Upper lobe of right lung (tissue), 1 donor: ENCODE results near the gene SLC17A3. TPM values are rescaled to one million over a fixed set of nuclear protein-coding genes. Genes with fewer than 3 reads are reported as not detected.

Experiments
- ATAC-seq: fragments of 200-7000 bp; cut with Tn5 transposase; one replicate; pipeline ENCODE4 v1.9.1; 2020; ENCODE audit warnings: mild to moderate bottlenecking, moderate library complexity
- DNase-seq: peaks from one replicate; pipeline ENCODE4 v3.0.0-alpha.2; 2020
- H3K27ac ChIP-seq: fragments of 200-600 bp; one replicate; pipeline ENCODE4 v1.8.0; 2022
- H3K27me3 ChIP-seq: fragments of 200-600 bp; one replicate; pipeline ENCODE4 v1.8.0; 2022; ENCODE audit warnings: mild to moderate bottlenecking
- H3K36me3 ChIP-seq: fragments of 200-600 bp; one replicate; pipeline ENCODE4 v1.8.0; 2022
- H3K4me1 ChIP-seq: fragments of 200-600 bp; one replicate; pipeline ENCODE4 v1.8.0; 2022
- H3K4me3 ChIP-seq: fragments of 200-600 bp; one replicate; pipeline ENCODE4 v1.8.0; 2022; ENCODE audit warnings: mild to moderate bottlenecking
- H3K9me3 ChIP-seq: fragments of 200-600 bp; one replicate; pipeline ENCODE4 v1.8.0; 2022
- intact Hi-C: fragments of 100-400 bp; cut with DNase I; formaldehyde crosslinking; loops from one replicate; pipeline ENCODE4 v1.11.0; 2022
- total RNA-seq: library from RNA; stranded (reverse); fragmentation: NEBNext Ultra II Directional; extraction: Animal tissue kit (Norgen Biotek cat#: 25700); gene quantifications from one replicate; pipeline ENCODE4 v1.2.1, GENCODE V29; 2021
- TF ChIP-seq, protein P1 (sequence below): fragments of 200-600 bp; IDR thresholded peaks from one replicate; pipeline ENCODE4 v1.8.0; 2022; ENCODE audit warnings: antibody characterized with exemption
- donor health status: DM: no; HTN: yes; CAD: no; lungs with severe emphysema.

The SLC17A3 gene
- total RNA-seq, 1 donor from 2014 or later: not detected

DNA sequence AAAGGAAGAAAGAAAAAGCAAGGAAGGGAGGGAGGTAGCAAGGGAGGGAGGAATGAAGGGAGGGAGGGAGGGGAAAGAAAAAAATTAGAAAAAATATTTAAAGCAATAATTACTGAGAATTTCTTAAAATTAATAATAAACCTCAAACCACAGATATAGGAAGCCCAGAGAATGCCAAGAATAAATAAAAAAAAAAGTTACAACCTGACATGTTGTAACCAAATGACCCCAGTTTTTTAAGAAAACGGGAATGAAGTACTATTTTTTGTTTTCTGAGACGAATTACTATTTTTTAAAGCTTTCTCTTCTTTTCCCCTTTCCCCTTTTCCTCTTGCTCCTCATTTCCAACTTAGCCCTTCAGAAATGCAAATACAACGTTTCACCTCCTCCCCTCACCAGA, 58.8 kb downstream of the SLC17A3 start:
- Histone ChIP-seq H3K4me3 (no peak overlapping the region), H3K4me1 (no peaks in the 10 kb centered on the region), H3K36me3 (no peaks in the 10 kb centered on the region), H3K9me3 (no peaks in the 10 kb centered on the region), H3K27ac (no peak overlapping the region), H3K27me3 (no peaks in the 10 kb centered on the region)
- TF ChIP-seq, protein P1, sequence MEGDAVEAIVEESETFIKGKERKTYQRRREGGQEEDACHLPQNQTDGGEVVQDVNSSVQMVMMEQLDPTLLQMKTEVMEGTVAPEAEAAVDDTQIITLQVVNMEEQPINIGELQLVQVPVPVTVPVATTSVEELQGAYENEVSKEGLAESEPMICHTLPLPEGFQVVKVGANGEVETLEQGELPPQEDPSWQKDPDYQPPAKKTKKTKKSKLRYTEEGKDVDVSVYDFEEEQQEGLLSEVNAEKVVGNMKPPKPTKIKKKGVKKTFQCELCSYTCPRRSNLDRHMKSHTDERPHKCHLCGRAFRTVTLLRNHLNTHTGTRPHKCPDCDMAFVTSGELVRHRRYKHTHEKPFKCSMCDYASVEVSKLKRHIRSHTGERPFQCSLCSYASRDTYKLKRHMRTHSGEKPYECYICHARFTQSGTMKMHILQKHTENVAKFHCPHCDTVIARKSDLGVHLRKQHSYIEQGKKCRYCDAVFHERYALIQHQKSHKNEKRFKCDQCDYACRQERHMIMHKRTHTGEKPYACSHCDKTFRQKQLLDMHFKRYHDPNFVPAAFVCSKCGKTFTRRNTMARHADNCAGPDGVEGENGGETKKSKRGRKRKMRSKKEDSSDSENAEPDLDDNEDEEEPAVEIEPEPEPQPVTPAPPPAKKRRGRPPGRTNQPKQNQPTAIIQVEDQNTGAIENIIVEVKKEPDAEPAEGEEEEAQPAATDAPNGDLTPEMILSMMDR: no peak
- DNase-seq (no peak), ATAC-seq (no peak)
- intact Hi-C loops: no loop called here

DNA sequence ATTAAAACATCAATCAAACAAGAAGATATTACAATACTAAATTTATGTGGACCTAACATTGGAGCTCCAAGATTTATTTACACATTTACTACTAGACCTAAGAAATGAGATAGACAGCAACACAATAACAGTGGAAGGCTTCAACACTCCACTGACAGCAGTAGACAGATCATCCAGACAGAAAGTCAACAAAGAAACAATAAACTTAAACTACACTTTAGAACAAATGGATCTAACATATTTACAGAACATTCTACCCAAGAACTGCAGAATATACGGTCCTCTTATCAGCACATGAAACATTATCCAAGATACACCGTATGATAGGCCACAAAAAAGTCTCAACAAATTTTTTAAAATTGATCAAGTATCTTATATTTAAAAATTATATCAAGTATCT, 69.2 kb downstream of the SLC17A3 start:
- ATAC-seq: no peak
- H3K4me3 ChIP-seq: no peak overlapping the region
- TF ChIP-seq, protein P1: no peak
- H3K36me3 ChIP-seq: no peaks in the 10 kb centered on the region
- intact Hi-C loops: no loop called here
- H3K9me3 ChIP-seq: no peaks in the 10 kb centered on the region
- H3K4me1 ChIP-seq: no peaks in the 10 kb centered on the region
- no peak overlapping the region for H3K27ac ChIP-seq
- no peak for DNase-seq
- H3K27me3 ChIP-seq: no peaks in the 10 kb centered on the region

DNA sequence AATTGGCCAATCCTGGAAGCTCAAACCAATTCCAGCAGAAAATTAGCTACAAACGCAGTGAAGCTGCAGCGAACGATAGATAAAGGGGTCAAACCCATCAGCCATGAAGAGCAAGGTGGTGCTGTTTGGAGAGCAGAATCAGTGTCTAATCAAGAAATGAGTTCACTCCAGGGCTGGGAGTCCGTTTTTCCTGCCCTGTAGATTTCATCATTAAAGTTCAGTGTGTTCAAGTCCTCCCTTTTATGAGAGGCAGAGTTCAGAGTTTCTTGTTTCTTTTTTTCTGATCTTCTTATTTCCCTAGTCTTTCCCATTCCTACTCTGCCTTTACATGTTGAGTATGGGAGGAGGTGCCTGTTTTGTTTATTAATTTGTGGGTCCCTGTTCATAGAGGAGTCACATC, 72.6 kb downstream of the SLC17A3 start:
- DNase-seq: no peak
- Histone ChIP-seq H3K27me3 (no peaks in the 10 kb centered on the region), H3K27ac (no peak overlapping the region), H3K36me3 (no peaks in the 10 kb centered on the region), H3K9me3 (no peaks in the 10 kb centered on the region), H3K4me1 (no peaks in the 10 kb centered on the region), H3K4me3 (no peak overlapping the region)
- no peak for ATAC-seq
- TF ChIP-seq, protein P1: no peak
- intact Hi-C loops: no loop called here

Other genes starting within 250 kb of the SLC17A3 start
- not detected for gene SCGN, start 222.0 kb downstream of the SLC17A3 start, total RNA-seq
- not detected for gene SLC17A4, start 119.5 kb downstream of the SLC17A3 start, total RNA-seq
- gene SLC17A1, start 42.2 kb downstream of the SLC17A3 start, total RNA-seq: not detected
- not detected for gene SLC17A2, start 56.4 kb upstream of the SLC17A3 start, total RNA-seq
- gene TRIM38, start 88.6 kb upstream of the SLC17A3 start, total RNA-seq: 18.0 TPM
- 9.2 TPM for gene HFE, start 213.2 kb upstream of the SLC17A3 start, total RNA-seq